ENCODE results near the gene KCNK13.
"Not testable (repeated sequence)": the region's sequence is repeated elsewhere in the genome, so short reads cannot be mapped to it uniquely, and the experiment has no call there.

KCNK13 gene

DNA sequence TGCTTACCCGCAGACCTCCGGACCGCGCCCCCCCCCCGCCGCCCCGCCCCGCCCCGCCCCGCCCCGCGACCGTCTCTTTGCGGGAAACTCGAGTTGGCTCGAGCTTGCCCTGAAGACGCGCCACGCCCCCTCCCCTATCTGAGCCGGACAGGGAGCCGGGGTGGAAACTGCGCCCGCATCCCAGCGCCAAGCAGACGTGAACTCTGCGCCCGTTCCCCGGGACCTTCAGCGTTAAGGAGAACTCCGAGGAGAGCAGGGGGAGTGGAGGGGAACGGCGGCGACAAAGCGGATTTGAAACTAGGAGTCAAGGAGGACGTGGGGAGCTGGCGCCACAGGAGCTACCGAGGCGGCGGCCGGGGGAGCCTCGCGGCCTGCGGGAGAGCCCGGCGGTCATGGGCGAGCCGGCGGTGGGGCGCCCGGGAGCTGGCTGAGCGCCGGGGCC is at the start of gene KCNK13:
TSS of gene KCNK13 (plus strand) at position 310 of the 442 bp plus-strand sequence. CDS start 212 bp downstream, outside the sequence.
- peak in 1 of 2 donors; percentile 9 for DNase-seq

DNA sequence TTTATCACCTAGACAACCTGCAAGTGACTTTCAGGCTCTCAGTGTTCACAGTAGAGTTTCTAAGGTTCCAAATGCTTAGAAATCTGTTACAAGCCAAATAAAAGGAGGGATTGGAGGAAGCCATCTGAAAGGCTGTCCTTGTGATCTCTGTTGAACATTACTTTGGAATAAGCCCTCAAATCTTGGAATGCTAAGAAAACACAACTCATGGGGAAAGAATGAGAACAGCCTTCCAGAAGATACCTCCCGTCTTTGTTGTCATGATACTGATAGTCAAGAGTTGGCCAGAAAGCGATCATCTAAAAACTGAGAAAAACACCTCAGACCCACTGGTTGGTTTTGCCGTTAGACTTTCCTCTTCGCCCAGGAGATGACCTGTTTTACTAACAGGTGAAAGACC is 44.4 kb upstream of the KCNK13 start:
- DNase-seq, result no peak

DNA sequence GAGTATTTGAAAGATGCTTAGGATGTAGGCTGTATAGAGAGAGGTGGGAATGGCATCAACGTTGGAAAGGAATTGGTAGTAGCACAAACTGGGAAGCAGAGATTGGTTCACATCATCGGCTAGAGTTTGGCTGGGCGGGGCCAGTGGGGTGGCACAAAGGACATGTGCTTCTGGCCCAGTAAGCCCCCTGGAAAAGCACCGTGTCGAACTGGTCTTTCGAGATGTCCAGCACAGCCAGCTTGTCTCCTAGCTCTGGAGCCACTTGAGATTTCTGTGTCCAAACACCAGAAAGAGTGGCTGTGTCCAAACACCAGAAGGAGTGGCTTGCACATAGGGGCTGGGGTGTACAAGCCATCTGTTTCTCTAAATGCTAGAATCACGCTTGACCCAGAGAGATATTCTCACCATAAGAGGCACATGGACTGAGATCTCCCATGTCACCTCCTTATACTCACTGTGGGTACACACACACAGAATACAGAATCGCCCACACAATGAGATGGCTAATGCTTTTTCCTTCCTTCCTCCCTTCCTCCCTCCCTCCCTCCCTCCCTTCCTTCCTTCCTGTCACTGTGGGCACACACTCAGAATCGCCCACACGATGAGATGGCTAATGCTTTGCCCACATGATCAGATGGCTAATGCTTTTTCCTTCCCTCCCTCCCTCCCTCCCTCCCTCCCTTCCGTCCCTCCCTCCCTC is 41.8 kb upstream of the KCNK13 start:
- no peak for DNase-seq

DNA sequence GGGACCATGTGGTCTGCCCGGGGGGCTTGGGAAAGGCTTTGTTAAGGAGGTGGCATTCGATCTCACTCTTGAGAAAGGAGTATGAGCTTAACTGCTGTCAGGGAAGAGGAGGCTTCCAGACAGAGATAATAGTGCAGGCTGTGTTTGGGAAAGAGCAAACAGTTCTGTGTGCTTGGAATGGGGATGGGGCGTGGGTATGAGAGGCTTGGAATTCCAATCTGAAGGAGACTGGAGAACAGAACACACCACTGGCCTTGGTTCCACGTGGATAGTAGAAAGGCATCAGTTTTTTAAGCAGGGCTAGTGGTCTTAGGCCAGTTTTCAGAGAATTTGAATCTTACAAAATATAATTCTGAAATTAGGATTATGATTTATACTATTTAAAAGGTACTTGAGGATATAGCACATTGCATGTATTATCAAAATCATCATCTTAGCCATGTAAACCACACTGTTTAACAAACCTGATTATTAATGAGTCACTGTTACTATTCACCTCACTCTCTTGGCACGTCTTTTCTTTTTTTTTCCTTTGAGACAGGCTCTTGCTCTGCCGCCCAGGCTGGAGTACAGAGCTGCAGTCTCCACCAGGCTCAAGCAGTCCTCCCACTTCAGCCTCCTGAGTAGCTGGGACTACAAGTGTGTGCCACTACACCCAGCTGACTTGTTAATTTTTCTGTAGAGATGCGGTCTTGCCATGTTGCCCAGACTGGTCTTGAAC is 38.5 kb upstream of the KCNK13 start:
- no peak for DNase-seq

DNA sequence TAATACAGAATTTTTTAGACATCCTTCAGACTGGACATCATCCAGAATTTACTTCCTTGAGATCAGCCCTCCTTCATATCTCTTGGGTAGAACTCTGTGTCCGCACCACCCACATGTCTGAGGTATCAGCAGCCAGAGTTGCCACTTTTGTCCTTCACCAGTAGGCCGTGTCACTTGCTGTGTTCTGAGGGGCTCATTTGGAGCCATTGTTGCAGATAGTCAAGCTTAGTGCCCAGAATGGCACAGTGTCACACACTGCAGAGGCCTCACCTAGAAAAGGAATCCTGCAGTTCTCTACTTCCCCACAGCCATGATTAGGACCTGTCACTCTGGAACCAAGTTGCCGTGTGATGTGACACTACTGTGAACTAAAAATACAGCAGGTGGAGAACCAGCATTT is 36.9 kb upstream of the KCNK13 start:
- DNase-seq, result no peak

DNA sequence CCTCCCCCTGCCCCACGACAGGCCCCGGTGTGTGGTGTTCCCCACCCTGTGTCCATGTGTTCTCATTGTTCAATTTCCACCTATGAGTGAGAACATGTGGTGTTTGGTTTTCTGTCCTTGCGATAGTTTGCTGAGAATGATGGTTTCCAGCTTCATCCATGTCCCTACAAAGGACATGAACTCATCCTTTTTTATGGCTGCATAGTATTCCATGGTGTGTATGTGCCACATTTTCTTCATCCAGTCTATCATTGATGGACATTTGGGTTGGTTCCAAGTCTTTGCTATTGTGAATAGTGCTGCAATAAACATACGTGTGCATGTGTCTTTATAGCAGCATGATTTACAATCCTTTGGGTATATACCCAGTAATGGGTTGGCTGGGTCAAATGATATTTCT is 35.2 kb upstream of the KCNK13 start:
- DNase-seq, result not testable (repeated sequence)

DNA sequence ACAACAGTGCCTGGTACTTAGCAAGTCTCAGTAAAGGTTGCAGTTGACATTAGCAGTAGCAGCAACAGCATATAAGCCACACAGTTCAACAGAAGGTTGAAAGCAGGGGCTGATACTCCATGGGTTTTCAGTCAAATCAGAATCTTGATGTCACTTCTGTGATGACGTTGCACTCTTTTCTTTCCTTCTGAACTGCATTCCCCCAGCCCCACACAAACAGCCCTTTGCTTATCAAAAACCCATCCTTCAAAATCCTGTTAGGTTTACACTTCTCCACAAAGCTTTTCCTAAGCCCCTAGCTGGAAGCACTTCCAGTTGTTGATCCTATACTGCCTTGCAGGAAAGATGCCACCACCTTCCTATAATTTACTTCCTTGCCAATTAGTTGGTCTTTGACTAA is 34.0 kb upstream of the KCNK13 start:
- DNase-seq, result no peak

DNA sequence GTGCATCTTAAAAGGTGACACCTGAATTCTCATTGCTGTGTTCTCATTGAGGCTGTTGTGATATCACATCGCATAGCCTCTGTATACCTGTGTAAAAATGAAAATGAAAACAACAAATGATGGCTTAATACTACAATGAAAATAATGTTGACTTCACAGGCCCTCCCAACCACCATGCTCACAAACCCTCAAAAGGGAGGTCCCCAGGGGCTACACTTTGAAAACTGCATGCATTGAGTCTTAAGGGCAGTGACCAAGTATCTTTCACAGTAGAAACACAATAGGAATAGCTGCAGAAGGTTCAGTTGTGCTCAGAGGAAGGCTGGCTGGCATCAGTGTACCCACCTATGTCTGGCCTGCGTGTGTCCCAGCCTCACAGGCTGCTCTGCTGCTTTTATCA is 27.6 kb upstream of the KCNK13 start:
- DNase-seq, result no peak

DNA sequence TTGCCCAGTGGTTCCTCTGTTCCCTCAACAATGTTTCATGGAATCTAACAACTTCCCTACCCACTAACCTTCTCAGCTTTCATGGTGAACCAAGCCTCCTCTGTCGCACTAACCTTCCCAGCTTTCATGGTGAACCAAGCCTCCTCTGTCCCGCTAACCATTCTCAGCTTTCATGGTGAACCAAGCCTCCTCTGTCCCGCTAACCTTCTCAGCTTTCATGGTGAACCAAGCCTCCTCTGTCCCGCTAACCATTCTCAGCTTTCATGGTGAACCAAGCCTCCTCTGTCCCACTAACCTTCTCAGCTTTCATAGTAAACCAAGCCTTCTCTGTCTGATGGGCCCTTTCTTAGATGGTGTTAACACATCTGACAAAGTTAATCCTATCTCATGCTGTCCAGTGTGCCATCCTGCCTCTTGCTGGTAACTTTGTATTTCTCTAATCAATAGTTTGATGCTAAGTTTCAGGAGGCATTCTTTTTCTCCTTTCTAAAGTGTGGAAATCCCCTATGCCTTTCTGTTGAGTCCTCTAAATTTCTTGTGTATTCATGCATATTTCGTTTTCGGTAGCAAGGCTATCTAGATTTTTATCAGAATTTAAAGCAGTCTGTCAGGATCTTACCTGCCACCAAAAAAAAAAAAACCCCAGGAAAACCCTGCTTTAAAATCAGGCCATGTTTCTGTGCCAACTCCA is 26.8 kb upstream of the KCNK13 start:
- no peak for DNase-seq

DNA sequence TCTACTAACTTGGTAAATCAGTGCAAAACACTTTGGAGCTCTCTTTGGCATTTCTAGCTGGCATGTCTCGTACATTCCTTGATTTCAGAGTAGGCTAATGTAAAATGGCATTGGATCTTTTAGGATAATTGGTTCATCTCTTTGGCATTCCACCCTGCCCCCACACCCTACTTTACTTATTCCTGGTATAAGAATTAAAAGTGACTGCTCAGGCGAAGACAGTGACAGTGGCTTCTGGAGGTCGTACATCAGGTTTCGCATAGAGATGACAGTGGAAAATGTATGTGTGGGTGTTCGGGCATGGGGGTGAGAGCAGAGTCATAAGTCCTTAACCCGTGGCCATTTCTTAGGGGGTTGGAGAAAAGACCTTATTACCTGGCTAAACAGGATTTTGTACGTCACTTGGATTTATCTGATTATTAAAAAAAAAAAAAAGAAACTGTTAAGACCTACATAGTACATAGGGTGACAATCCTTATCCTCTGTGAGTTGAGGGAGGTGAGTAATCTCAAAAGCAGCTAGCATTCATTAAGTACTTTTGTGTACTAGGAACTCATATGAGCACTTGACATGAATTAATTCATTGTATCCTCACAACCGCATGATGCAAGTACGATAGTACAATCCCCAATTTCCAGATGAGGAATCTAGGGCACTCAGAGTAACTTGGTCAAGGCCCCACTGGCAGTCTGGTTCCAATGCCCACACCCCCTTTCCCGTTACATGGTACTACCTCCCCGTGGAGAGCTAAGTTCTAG is 22.4 kb upstream of the KCNK13 start:
- no peak for DNase-seq

DNA sequence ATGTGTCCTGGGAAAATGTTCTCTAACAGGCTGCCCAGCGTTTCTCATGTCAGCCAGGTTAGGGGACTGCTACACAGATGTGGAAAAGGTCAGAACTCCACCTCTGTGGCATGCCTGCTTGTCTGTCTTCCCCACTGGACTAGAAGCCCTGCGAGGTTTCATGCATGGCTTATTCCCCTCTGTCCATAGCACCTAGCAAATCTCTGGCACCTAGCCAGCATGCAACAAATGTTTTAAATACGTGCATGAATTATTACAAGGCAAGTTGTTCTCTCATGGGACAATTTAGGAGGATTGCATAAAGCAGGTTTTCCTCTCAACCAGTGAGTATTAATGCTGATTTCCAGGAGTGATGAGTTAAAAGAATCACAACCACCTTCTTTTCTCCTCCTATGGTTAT is 21.4 kb upstream of the KCNK13 start:
- DNase-seq, result no peak

DNA sequence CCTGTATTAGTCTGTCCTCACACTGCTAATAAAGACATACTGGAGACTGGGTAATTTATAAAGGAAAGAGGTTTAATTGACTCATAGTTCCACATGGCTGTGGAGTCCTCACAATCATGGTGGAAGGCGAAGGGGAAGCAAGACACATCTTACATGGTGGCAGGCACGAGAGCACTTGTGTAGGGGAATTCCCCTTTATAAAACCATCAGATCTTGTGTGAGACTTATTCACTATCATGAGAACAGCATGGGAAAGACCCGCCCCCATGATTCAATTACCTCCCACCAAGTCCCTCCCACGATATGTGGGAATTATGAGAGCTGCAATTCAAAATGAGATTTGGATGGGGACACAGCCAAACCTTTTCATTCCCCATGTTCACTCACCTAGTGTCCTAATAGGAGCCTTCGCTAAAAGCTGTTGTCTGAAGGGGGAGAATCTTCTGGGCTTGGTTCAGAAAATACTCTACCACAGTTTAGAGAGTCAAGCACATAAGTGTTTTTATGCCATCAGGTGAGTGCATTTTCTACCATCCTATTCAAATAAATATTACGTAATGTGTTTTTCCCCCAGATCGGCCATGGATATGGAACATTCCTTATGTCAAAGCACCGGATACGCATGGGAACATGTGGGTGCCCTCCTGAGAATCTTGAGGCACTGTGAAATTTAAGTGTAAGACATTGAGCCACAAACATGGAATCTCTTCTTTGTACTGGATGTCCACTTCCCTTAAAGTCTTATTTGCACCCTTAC is 19.1 kb upstream of the KCNK13 start:
- DNase-seq, result no peak

DNA sequence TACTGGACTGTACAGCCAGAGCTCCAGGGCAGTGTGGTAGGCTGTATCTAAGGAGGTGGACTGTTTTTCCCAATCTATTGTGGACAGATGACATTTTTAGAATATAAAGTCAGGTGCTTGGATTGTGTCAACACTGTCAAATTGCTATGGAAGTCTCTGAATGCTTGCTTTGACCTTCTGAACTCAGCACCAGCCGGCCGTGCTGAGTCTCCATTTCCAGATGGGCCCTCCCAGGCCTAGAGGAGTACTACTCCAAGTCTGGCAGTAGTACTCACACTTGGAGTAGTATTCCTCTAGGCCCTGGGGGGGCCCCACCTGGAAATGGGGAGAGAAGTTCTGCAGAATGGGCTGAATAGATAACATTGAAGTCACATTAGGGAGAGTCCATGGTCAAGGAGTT is 16.2 kb upstream of the KCNK13 start:
- no peak for DNase-seq

DNA sequence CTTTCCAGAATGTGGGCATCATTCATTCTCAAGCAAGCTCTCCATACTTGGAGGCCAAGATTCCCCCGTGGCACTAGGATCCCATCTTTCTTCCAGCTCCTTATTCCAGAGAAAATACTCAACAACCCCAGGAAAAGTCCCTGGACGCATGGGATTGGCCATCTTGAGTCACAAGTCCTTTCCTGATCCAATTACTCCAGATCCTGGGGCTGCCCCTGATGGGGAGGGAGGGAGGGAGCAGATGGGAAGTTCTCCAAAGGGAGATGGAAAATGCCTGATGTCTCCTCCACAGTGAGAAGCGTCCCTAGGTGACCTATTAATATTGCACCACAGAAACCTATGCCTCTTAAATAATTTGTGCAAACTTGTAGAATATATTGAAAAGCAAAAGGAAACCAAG is 12.4 kb upstream of the KCNK13 start:
- no peak for DNase-seq

DNA sequence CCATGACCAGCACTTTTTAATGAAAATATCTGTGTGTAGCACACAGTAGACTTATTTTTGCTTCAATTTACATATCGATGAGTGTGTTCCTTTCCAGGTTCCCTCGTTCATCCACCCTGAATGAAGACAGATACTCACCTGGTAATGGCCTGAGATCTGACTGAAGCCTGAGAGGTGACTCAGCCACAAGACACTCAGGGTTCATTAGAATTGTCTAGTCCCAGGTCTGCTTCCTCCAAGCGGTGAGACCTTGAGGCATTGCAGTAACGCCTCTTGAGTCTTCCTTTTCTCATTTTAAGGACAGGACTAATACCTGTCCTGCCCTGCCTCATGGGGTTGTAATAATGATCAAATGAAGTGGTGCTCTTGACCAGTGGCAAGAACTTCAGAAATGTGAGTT is 11.5 kb upstream of the KCNK13 start:
- DNase-seq, result no peak

DNA sequence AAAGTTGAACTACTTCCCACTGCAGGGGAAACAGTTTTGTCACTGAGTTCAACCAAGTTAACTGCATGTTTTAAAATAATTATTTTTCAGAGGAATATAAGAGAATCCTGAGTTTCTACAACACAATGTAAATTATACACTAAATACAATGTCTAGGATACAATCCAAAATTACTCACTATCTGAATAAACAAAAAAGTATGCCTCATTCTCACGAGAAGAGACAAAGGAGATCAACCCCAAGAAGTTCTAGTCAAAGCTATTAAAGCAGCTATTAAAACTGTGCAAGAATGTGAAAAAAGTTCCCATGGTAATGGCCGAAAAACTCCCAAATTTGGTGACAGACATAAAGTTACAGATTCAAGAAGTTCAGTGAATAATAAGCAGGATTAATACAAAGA is 8.8 kb upstream of the KCNK13 start:
- no peak for DNase-seq

DNA sequence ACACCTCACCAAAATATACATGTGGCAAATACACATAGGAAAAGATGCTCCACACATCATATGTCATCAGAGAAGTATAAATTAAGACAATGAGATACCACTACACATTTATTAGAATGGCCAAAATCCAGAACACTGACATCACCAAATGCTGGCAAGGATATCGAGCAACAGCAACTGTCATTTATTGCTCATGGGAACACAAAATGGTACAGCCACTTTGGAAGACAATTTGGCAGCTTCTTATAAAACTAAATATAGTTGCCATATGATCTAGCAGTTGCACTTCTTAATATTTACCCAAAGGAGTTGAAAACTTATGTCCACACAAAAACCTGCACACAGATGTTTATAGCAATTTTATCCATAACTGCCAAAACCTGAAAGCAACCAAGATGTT is 7.0 kb upstream of the KCNK13 start:
- DNase-seq, result no peak

DNA sequence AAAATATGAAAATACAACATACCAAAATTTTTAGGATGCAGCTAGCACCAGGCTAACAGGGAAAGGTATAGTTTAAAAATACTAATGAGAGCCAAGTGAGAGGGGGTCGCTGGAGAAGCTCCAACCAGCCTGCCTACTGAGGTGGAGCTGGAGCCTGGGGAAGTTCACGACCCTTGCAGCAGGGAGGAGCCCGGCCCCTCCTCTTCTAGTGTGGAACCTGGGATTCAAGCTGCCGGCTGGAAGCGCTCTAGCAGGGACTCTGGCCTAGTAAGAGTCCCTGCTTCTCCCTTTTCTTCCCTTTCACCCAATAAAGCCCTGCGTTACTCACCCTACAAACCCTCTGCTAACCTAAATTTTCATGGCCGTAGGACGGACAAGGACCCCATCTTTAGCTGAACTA is 5.0 kb upstream of the KCNK13 start:
- no peak for DNase-seq

DNA sequence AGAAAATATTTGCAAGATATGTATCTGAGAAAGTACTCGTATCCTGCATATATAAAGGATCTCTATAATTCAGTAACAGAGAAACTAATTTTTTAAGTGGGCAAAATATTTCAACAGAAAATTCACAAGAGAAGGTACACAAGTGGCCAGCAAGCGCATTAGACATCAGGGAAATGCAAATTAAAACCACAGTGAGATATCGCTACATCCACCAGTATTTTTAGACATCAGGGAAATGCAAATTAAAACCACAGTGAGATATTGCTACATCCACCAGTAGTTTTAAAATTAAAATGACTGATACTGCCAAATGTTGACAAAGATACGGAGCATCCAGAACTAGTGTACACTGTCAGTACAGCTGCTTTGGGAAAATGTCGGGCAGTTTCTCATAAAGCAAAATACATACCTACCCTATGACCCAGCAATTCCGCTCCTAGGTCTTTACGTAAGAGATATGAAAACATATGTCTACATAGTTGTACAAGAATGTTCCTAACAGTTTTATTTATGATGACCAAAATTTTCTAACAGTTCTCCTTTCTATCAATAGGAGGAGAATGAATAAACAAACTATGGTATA is 2.8 kb upstream of the KCNK13 start:
- DNase-seq, result no peak

DNA sequence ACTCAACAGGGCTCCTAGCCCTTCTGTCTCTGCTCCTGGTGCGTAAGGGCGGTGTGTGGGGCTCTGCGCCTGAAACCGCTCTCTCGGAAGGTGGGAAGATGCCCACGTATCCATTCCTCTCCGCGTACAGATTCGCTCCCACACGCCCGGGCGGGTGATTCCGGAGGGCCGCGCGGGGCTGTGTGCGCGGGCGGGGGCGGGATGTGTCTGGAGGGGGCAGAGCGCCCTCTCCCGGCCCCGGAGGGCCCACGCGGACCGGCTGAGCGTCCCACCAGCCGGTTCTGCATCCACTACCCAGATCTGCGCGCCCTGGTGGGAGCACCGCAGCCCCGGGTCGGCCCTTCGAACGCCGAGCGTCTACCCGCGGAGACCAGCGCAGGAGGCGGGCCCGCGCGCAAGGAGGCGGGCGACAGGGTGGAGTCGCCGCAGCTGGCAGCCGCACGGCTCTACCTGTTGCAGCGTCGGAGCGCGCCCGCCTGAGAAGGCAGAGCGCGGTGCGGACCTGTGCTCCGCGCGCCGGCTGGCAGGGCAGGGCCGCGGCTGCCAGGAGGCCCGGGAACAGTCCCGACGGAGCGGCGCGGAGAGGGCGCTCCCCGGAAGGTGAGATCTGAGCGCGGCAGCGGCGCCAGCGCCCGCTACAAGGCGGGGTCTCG is 1.4 kb upstream of the KCNK13 start:
- peak; percentile 11 to 42 for DNase-seq

DNA sequence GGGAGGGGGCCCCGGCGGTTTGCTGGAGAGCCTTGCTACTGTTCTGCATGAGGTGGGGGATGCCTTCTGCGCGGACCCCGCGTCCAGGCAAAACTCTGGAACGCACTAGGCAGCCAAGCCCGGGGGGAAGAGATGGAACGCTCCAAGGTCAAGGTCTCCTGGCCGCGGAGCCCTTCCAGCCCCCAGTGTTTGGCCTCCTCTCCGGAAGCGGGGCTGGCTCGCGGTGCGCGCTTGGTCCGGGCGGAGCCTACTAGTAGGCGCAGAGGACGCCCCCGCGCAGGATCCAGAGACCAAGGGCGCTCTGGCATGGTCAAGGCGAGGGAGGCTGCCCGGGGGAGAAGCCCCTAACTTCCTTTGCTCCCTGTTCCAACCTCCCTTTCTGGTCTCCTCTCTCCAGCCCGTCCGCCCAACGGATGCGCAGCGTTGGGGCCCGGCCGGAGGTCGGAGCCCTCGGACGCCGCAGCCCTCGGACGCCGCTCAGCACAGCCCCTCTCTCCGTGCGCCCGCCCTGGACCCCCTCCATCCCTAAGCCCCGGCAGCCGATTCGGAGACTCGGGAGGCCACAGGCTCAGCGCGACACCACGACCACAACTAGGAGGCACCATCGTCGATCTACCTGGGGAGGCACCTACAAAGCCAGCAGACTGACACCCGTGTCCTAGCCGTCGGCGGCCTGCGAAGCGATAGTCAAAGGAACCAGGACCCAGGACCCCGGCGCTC is 669 bp upstream of the KCNK13 start:
- no peak for DNase-seq
